ENCODE measurements around the gene SLC25A3.

Gene SLC25A3

GRCh38 chr12:98644712-98645571, 51.5 kb downstream of the SLC25A3 start, which contains the start of the genes APAF1 and IKBIP (continued):
- TF ChIP-seq ZNF274 (IDR thresholded peaks at IDR 0.05; ENCODE audit: low read length) (no peak), ZNF274 (tag by site-specific recombination; IDR thresholded peaks at IDR 0.05; ENCODE audit: borderline replicate concordance) (no peak), ZBTB26 (tag by site-specific recombination; optimal IDR thresholded peaks at IDR 0.05) (peak; percentile 99), ZNF266 (tag by site-specific recombination; IDR thresholded peaks at IDR 0.05; ENCODE audit: low read depth) (no peak), ZNF48 (tag by site-specific recombination; IDR thresholded peaks at IDR 0.05) (no peak), ZNF639 (tag by site-specific recombination; IDR thresholded peaks at IDR 0.05) (no peak; the same call in 1 of the 2 replicates), ZNF341 (tag by site-specific recombination; IDR thresholded peaks at IDR 0.05; ENCODE audit: low read depth) (peak; percentile 34; the same call in 1 of the 2 replicates), ZNF777 (tag by site-specific recombination; IDR thresholded peaks at IDR 0.05; ENCODE audit: borderline replicate concordance) (peak; percentile 95), SALL2 (tag by site-specific recombination; IDR thresholded peaks at IDR 0.05; ENCODE audit: borderline replicate concordance) (no peak), ZNF544 (tag by site-specific recombination; IDR thresholded peaks at IDR 0.05) (no peak), OSR2 (tag by site-specific recombination; IDR thresholded peaks at IDR 0.05) (no peak; the same call in none of the 2 replicates), TCF7L2 (IDR thresholded peaks at IDR 0.05; ENCODE audit: borderline replicate concordance, low read depth, low read length) (no peak), KLF16 (tag by site-specific recombination; IDR thresholded peaks at IDR 0.05) (peak; percentile 33; the same call in 1 of the 2 replicates), BCL11A (tag by site-specific recombination; IDR thresholded peaks at IDR 0.05; ENCODE audit: low read depth) (peak; percentile 66; the same call in 1 of the 2 replicates), PRDM4 (tag by site-specific recombination; IDR thresholded peaks at IDR 0.05) (peak; percentile 59), ZNF366 (tag by site-specific recombination; conservative IDR thresholded peaks at IDR 0.05) (peak; percentile 40), ZNF549 (tag by site-specific recombination; IDR thresholded peaks at IDR 0.05) (no peak), ZNF169 (tag by site-specific recombination; IDR thresholded peaks at IDR 0.05) (no peak), YY1 (tag by site-specific recombination; IDR thresholded peaks at IDR 0.05) (no peak), PRDM10 (tag by site-specific recombination; IDR thresholded peaks at IDR 0.05) (peak; percentile 86), ZBTB1 (tag by site-specific recombination; IDR thresholded peaks at IDR 0.05) (no peak), HIC1 (tag by site-specific recombination; IDR thresholded peaks at IDR 0.05) (peak; percentile 92), ZFP69B (tag by site-specific recombination; IDR thresholded peaks at IDR 0.05) (peak; percentile 96), SETDB1 (IDR thresholded peaks at IDR 0.05; ENCODE audit: insufficient read length, low read length) (no peak), KLF10 (tag by site-specific recombination; IDR thresholded peaks at IDR 0.05) (peak; percentile 80), ZNF423 (tag by site-specific recombination; IDR thresholded peaks at IDR 0.05) (peak; percentile 84)

Data from HEK293 (cell line).